Endothelial cell (in vitro differentiated cells): ENCODE results near the gene CDK18. TPM values are rescaled to one million over a fixed set of nuclear protein-coding genes. Genes with fewer than 3 reads are reported as not detected.

Experiments
- DNase-seq: peaks from one replicate; pipeline ENCODE4 v3.0.0; 2021; ENCODE audit warnings: low spot score
- H3K27ac Mint-ChIP-seq: one replicate; pipeline ENCODE4 v1.8.0; 2021; ENCODE audit warnings: mixed read lengths, inconsistent platforms; ENCODE audit not compliant: unreplicated experiment
- H3K27me3 Mint-ChIP-seq: one replicate; pipeline ENCODE4 v1.8.0; 2021; ENCODE audit warnings: mild to moderate bottlenecking, moderate library complexity, mixed read lengths, inconsistent platforms; ENCODE audit not compliant: unreplicated experiment
- H3K36me3 Mint-ChIP-seq: one replicate; pipeline ENCODE4 v1.8.0; 2021; ENCODE audit warnings: mild to moderate bottlenecking, low read depth, mixed read lengths, inconsistent platforms; ENCODE audit not compliant: unreplicated experiment
- H3K4me1 Mint-ChIP-seq: one replicate; pipeline ENCODE4 v1.8.0; 2021; ENCODE audit warnings: mild to moderate bottlenecking, mixed read lengths, inconsistent platforms; ENCODE audit not compliant: unreplicated experiment
- H3K4me3 Mint-ChIP-seq: one replicate; pipeline ENCODE4 v1.8.0; 2021; ENCODE audit warnings: mild to moderate bottlenecking, mixed read lengths, inconsistent platforms; ENCODE audit not compliant: unreplicated experiment
- H3K9me3 Mint-ChIP-seq: one replicate; pipeline ENCODE4 v1.8.0; 2021; ENCODE audit warnings: mixed read lengths, inconsistent platforms; ENCODE audit not compliant: unreplicated experiment
- CTCF ChIP-seq: fragments of 200-600 bp; sonication (generic); IDR thresholded peaks from one replicate; pipeline ENCODE4 v1.5.0; 2021; ENCODE audit warnings: antibody characterized with exemption; ENCODE audit not compliant: unreplicated experiment
- total RNA-seq: library from RNA; stranded (reverse); fragmentation: NEBNext Ultra II Directional; extraction: Animal tissue kit (Norgen Biotek cat#: 25700); gene quantifications from one replicate; pipeline ENCODE4 v1.2.1, GENCODE V29; 2021; ENCODE audit not compliant: unreplicated experiment

The CDK18 gene
- total RNA-seq, 1 donor from 2014 or later: 12.4 TPM

DNA sequence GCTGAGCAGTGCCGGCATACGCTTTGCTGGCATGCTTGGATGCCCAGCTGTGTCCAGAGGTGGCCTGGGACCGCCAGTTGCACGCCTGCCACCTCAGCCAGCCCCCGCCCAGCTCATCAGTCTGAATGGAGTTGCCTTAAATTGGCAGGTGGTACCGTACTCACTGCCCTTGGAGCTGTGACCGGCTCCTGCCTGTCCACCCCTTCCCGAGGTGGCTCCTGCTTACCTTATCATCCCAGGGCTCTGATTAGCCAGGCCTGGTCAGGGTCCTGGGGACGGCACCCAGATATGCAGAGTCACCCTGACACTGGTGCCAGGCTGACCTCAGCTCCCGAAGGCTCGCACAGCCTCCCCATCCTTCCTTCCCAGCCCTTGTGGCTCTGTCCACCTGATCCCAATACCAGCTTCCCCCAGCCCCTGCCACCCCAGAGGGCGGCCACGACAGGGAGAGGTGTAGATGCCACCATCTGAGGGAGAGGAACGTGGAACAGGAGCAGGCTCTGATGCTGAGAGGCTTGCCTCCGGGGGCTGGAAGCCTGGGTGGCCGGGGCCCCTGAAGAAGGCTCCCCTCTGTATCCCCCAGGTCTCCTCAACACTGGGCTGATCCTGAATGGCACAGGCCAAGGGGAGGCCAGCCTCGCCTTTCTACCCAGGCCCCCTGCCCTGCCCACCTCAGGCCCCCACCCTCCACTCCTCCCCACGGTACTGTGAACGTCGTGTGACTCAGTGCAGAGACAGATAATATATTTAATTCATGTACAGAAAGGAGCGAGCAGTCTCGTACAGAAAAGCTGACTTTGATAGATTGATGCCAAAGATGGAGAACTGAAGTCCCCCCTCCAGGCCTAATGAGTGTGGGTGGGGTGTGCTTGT is 27.8 kb downstream of the CDK18 start:
- peaks cover 3% of the 10 kb centered on the region for H3K36me3 Mint-ChIP-seq
- no peak for TF ChIP-seq CTCF
- DNase-seq: no peak
- peaks cover 10% of the 10 kb centered on the region for H3K27me3 Mint-ChIP-seq
- no peak overlapping the region for H3K27ac Mint-ChIP-seq
- H3K4me1 Mint-ChIP-seq: peaks cover 15% of the 10 kb centered on the region
- no peaks in the 10 kb centered on the region for H3K9me3 Mint-ChIP-seq
- no peak overlapping the region for H3K4me3 Mint-ChIP-seq

GRCh38 chr1:205532996-205533735 is 28.7 kb downstream of the CDK18 start:
- Mint-ChIP-seq H3K27me3 (peaks cover 10% of the 10 kb centered on the region), H3K4me1 (peaks cover 14% of the 10 kb centered on the region), H3K27ac (no peak overlapping the region), H3K36me3 (peaks cover 3% of the 10 kb centered on the region), H3K4me3 (no peak overlapping the region), H3K9me3 (no peaks in the 10 kb centered on the region)
- TF ChIP-seq CTCF: no peak
- DNase-seq: no peak

DNA sequence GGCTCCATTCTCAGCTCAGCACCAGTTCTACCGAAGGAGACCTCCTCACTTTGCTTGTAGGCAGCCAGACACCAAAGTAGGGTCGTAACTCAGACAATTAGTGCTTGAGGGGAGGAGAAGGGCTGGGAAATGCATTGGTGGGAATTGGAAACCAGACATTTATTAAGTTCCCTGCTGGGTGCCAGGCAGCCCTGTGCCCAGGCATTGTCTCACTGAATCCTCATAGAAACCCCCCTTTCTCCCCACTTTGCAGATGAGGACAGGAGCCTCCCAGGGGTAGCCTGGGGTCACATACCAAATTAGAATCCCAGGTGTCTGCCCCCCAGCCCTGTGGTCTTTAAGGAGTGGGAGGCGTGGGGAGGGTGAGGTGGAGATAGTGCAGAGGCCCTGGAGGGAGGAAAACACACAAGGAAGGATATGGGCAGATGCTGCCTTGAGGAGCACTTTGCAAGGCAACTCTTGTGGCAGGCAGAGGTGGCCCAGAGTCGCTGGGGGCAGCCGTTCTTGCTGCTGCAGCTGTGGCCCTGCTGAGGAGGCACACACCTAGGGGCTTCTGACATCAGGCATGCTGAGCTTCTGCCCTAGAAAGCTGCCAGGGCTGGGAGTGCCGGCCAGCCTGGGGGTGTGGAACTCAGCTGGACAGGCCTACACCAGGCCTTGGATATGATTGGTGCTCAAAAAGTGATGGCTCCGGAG is 29.4 kb downstream of the CDK18 start:
- H3K4me1 Mint-ChIP-seq: peaks cover 10% of the 10 kb centered on the region
- peaks cover 11% of the 10 kb centered on the region for H3K27me3 Mint-ChIP-seq
- TF ChIP-seq CTCF: no peak
- peaks cover 3% of the 10 kb centered on the region for H3K36me3 Mint-ChIP-seq
- no peak overlapping the region for H3K27ac Mint-ChIP-seq
- no peak for DNase-seq
- no peak overlapping the region for H3K4me3 Mint-ChIP-seq
- H3K9me3 Mint-ChIP-seq: no peaks in the 10 kb centered on the region

DNA sequence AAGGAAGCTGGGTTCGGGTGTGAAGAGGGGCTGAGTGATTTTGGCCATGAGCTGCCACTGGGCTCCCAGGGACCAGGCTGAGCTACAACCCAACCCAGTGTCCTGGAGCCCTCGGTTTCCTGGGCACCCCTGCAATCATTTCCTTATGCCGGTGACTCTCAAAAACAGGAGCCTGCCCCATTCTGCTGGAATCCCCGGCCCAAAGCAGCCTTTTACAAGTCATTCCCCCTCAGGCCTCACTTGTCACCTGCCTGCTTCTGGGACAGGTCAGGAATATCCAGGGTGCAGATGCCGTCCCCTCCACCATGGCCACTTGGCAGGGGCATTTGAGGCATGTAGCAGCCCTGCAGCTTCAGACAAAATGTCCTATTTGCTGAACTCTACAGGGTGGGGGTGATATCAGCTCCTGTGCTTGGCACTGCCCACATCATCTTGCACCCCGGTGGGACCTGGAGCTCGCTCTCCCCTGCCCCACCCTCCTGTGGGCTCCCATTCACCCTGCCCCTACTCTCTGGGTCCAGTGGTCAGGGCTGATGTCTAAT is 30.0 kb downstream of the CDK18 start:
- Mint-ChIP-seq H3K9me3 (no peaks in the 10 kb centered on the region), H3K27me3 (peaks cover 11% of the 10 kb centered on the region), H3K4me3 (no peak overlapping the region), H3K4me1 (peaks cover 10% of the 10 kb centered on the region), H3K27ac (no peak overlapping the region), H3K36me3 (peaks cover 3% of the 10 kb centered on the region)
- DNase-seq: no peak
- no peak for TF ChIP-seq CTCF
